OCI-M2 (cell line): ENCODE measurements around the gene SCGB3A1.
A peak's percentile ranks its signal among the peaks of the same experiment; 100 is the strongest.

Experiments
- DNase-seq: peaks from one replicate; lab custom pipeline; 2025; ENCODE audit not compliant: unreplicated experiment; lab: John Stamatoyannopoulos, UW

SCGB3A1 gene

DNA sequence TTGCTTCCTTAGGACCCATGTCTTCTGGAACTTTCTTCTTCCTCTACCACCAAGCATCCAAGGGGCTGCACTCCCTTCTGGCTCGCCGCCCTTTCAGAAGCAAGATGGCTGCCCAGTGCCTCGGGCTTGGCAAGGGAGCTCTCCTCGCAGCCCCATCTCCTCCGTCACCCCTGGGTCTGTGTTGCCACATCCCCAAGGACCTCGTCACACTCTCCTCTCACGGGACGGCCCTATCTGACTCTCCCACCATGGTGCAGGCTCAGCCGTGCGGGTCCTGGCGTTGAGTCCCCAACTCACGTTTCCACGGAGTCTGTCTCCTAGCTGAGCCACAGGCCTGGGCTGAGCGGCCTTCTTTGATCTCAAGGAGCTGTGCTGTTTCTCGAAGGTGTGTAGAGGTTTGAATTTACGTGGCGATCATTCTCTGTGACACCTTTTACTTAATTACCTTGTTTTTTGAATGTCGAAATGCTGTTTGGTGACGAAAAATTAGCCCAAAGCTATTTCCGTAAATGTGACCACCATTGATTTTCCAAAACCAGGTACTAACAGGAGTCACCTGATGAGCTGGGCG, 15.0 kb upstream of the SCGB3A1 start:
- no peak for DNase-seq

GRCh38 chr5:180605554-180606214, 14.4 kb upstream of the SCGB3A1 start:
- peak; percentile 9 for DNase-seq

GRCh38 chr5:180604271-180604670, 13.0 kb upstream of the SCGB3A1 start:
- no peak for DNase-seq

GRCh38 chr5:180603076-180603594, 11.8 kb upstream of the SCGB3A1 start:
- DNase-seq: no peak

DNA sequence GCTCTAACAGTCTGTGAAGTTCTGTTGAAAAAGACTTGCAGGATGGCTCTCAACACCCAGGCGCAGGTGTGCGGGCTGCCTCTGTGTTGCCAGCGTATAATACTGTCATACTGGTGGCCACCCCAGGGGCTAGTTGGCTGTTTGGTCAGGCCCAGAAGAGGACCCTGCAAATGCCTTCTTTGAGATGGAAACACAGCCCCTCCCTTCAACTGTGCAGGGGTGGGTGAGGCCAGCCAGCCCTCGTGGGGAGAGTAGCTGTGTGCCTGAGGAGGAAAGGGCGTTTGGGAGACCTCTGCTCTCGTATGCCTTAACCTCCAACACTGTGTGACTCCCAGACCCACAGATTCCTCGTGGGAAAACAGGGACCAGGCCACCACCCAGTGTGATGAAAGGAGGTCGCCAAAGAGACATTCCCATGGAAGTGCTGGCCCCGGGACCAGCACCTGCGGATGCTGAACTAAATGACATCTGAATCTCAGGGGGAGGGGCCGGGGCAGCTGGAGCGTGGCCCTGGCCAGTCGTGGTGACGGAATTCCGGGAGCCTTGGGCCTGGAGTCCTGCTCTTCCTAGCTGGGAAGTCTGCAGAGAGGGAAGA, 11.3 kb upstream of the SCGB3A1 start:
- DNase-seq: no peak

- no peak for DNase-seq
Observed at GRCh38 chr5:180601591-180602480, 10.5 kb upstream of the SCGB3A1 start.

DNA sequence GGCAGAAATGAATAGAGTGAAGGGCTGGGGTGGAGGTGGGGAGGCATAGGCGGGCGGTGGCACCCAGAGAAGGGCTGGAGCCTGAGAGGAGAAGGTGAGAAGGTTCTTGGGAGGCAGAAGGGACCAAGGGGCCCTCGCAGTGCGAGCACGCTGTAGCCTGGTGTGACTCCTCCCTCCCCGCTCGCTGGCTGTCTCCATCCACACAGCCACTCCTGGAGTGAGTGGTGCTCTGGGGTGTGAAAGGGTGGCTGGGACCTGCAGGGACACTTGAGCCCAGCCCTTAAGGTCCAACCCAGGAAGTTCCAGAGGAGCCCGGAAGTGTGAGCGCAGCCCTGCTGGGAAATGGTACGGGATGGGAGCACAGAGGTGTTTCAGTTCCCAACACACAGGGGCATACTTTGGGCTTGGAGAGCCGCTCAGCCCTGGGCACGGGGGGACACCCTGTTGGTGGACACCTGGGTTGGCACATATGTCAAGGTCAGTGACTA, 9.3 kb upstream of the SCGB3A1 start:
- no peak for DNase-seq

DNA sequence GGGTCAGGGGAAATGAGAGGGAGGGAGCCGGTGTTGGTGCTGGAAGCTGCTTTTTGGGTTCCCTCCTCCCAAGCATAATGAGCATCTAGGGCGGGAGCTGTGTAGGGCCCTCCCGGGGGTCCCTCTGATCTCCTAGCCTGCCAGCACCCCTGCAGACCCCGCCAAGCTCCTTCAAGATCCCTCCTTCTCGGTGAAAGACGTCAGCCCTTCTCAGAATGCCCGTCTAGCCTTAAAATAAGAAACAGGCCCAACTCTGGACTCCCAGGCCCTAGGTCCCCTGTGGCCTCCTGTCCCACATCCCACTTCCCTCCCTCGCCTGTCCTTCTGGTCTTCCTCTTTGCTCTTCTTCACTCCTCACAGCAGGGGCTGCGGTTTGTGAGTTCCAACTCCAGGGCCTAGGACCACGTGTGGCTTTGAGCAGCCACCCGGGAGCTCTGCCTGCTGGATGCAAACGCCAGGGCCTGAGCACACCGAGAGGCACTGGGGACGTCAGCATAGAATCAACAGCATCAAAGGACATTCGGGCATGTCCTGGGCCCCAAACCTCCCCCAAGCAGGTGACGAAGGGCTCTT, 8.8 kb upstream of the SCGB3A1 start:
- no peak for DNase-seq

DNA sequence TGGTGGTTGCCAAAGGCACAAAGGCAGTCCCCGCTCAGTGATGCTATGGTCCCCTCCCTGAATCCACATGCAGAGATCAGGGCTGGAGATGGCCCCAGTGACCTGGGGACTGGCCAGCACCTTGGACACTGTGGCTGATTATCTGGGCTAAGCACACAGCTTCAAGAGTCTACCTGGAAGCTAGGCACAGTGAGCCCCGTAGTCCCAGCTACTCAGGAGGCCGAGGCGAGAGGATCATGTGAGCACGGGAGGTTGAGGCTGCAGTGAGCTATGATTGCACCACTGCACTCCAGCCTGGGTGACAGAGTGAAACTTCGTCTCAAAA, 8.3 kb upstream of the SCGB3A1 start:
- no peak for DNase-seq

GRCh38 chr5:180598797-180599589, 7.7 kb upstream of the SCGB3A1 start:
- no peak for DNase-seq

- DNase-seq: no peak
Observed at GRCh38 chr5:180598316-180598701, 7.0 kb upstream of the SCGB3A1 start.

GRCh38 chr5:180596668-180597231, 5.5 kb upstream of the SCGB3A1 start:
- DNase-seq: no peak

DNA sequence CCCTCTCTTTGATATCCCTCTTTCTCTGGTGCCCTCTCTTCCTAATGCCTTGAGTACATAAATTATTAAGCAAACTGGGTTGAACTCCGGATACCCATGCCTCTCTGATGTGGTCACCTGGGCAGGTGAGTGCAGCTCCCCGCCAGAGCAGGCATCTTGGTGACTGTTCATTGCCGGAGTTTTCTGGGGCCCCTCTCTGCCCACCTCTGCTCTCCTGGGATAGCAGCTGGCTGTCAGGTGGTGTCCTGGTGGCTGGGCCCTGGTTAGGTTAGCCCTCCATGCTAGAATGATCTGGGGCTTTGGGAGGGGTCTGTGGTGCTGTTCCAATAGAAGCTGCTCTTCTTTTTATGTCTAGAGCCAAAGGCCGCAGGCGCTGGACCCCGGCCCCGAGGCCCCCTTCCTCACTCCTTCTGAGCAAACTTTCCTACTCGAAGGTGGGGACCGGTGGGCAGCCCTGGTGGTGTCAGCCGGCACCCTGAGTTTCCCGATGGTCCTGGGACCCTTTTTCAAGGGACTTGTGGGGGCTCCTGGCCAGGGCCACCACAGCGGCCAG, 4.9 kb upstream of the SCGB3A1 start:
- DNase-seq: no peak

DNA sequence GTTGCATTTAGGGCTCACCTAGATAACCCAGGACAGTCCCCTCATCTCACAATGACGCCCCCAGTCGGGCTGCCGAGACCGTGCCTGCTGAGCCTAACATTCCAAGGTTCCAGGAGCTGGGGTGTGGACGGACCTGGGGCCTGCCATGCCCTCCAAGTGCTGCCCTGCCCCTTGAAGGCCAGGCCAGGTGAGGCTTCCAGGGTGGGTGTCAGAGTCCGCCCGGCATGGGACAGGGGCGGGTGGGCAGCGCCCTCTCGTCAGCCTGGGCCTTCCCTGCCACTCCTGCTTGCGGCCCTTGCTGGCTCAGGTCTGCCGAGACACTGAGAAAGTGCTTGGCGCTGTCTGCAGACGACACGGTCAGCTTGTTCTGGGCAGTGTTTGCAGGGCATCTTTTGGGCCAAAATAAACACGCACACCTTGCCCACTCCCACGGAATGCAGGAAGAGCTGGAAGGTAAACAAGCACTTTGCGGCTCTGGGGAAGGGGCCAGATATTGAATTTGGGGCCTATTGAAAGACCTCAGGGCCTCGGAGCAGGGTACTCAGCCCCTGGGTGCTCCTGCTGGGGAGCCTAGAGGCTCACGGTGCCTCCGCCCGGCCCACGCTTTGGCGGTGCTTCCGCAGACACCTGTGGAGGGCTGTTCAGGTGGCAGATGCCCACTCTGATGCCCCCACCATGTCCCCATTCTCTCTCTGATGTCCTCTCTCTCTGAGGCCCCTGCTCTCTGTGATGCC, 4.2 kb upstream of the SCGB3A1 start:
- DNase-seq: no peak

DNA sequence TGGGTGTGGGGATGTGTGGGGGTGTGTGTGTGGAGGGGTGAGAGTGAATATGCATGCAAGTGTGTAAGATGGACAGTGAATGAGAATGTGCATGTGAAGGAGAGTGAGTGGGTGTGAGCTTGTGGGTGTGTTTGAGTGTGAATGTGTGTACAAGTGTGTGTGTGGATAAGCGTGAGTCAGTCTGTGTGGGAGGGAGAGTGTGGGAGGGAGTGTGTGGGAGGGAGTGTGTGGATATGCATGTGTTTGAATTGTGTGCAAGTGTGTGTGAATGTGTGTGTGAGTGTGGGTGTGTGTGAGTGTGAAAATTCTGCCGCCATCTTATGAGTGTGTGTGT, 3.7 kb upstream of the SCGB3A1 start:
- DNase-seq: no peak

- no peak for DNase-seq
Observed at GRCh38 chr5:180594311-180595045, 3.2 kb upstream of the SCGB3A1 start.

DNA sequence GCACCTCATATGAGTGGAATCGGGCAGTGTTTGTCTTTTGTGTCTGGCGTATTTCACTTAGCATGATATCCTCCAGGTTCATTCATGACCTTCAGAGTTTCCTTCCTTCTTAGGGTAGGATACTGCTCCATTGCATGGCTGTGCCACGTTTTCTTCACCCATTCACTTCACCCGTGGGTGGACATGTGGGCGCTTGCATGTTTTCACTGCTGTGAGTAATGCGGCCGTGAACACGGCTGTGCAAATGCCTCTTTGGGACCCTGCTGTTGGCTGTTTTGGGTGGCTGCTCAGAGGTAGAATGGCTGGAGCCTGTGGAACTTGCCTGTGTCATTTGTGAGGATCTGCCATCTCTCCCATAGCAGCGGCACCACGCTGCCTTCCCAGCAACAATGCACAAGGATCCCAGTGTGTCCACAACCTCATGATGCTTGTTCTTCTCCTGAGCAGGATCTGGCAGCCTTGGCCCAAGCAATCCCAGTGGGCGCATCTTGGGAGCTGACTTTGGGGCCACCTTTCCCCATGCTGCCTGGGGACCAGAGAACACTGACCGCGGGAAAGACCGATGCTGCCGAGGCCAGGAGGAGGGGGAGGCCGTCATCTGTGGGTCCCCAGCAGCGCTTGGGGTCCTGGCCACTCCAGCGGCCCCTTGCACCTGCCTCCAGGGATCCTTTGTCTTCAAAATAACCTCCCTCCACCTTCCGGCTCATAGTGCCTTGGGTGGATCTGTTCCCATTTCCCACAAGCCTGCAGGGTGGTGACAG, 2.3 kb upstream of the SCGB3A1 start:
- DNase-seq: no peak

DNA sequence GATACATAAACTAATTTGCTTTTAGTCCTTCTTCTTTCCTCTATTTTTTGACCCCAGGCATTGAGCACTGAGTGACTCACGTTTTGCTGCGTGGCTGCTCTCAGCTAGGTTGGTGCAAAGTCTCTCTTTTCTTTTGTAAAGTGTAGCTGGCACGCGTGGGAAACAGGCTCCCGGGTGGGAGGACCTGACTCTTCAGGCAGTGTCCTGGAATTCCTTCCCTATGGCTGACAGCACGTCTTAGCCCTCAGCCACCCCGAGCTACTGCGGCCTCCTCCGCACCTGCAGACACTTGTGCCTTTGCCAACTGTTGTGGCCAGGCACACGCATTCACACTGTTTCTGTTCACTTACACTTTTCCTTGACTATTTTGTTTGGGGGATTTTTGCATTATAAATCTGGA, 877 bp upstream of the SCGB3A1 start:
- DNase-seq: no peak
